Measurements from ENCODE around the gene LIN37.

LIN37 gene

DNA sequence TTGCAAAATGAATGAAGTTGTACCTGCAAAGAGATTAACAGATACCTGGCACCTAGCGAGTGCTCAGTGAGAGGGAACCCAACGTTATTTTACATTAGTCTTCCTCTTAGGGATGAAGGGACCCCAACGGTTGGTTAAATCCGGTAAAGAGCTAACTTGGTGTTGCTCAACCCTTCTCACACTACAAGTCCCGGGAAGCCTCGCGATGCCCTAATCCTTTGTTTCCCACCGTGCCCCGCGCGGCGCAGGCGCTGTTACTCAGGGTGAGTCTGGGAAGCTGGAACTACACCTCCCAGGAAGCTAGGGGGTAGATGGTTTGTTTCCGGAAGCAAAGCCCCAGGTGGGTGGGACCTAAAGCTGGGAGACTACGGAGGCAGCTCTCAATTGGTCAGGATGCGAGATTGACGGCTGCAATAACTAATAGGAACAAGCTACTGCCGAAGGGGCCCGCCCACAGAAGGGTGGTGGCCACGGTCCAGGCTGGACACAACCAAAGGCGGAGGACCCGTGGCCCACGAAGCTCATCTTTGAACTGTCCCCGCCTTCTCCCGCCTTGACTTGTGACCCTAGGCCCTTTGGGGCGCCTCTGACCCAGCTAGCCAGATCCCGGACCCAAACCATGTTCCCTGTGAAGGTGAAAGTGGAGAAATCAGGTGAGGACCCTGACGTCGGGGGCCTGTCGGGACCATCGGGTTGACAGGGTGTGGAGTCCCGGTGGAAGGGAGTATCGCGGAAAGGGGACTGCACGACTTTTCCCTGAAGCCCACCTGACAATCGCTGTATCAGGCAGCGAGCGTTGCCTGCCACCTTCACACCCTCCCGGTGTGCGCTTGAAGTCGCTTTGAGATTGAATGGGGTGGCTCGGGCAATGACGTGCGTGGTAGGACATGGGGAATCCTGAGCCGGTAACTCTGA, at the start of gene LIN37:
Gene LIN37 (plus strand): TSS at position 471 of the 915 bp plus-strand sequence. CDS start 149 bp downstream, at position 620.
- peak; percentile 97 to 98 for DNase-seq (ENCODE audit: low read depth in 2 of 2)

GRCh38 chr19:35702223-35703012, 46.0 kb upstream of the LIN37 start:
- DNase-seq (ENCODE audit: low read depth in 2 of 2), result peak; percentile 91 to 92

- no peak for DNase-seq (ENCODE audit: low read depth in 2 of 2)
Measured at GRCh38 chr19:35703343-35703742, 45.0 kb upstream of the LIN37 start.

DNA sequence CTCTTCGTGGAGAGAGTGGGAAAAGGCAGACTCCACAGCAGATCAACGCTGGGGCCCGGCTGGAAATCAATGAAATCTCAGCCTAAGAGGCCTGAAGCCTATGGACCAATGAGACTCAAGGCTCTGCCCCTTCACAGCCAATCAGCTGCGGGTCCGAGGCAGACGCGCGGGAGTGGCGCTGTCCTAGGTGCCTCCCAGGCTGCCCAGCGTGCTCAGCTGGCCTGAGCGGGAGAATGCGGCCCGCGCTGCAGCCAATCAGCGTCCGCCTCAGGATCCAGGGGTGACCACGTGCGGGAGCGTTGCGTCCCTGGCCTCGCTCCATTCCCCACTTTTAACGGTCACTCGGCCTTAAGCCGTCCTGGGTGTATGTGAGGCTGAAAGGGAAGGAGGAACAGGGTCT, 44.2 kb upstream of the LIN37 start, which contains the start of gene ZBTB32:
Gene ZBTB32 (plus strand): TSS at position 341 of the 400 bp plus-strand sequence. CDS start 10,069 bp downstream, outside the sequence.
- DNase-seq (ENCODE audit: low read depth in 2 of 2), result no peak

DNA sequence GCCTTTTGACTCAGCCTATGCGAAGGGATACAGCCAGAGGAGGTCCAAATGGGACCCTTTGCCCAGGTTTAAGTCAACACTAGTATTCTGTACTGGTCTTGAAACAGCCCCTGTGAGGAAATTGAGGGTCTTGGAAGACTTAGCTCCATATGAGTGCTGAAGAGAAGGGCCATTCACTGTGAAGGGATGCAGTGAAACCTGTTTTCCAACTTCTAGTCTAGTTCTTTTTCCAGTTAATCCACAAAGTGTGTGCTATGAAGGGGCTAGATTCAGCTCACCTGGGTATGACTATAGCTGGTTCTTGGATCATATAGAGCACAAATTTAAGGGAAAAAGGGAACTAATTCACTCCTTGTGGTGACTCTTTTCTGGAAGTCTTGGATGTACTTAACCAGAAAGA, 40.0 kb upstream of the LIN37 start:
- no peak for DNase-seq (ENCODE audit: low read depth in 2 of 2)

GRCh38 chr19:35710784-35711723, 37.3 kb upstream of the LIN37 start:
- peak; percentile 65 to 69 for DNase-seq (ENCODE audit: low read depth in 2 of 2)

DNA sequence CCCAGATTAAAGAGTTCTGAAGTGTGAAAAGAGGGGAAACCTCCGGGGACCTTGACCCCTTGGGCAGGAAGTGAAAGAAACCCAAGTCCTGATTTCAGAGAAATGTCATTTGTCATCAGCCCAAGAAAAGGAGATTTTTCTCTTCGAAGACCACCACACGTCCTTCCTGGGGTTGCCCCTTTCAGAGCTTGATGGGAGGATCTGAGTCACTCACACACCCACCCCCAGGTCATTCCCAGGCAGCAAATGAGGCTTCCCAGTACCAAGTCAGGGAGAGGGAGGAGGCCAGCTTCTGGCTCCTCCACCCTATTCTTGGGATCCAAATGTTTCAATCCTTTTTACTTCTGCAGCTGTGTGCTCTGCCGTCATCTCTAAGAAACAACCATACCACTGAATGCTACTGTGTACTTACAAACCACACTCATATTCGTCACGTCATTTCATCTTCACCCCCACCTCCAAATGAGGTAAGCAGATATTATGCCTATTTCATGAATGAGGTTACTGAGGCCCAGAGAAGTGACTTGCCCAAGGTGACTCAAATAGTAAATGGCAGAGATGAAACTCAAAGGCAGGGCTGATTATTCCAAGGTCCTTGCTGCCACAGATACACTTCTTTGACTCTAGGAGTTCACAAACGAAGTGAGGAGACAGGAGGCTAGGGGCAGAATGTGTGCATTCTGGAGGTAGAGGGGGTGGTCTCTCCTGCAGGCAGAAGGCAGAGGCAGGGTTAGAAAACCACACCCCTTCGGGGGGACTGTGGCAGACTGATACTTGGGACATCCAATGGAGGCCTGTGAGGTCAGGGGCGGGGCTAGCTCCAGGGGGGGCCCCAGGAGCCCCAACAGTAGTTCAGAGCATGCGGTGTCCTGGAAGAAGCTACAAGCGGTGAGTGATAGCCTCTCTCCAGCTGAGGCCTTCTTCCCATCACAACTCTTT, 35.5 kb upstream of the LIN37 start:
- peak; percentile 80 to 82 for DNase-seq (ENCODE audit: low read depth in 2 of 2)

- DNase-seq (ENCODE audit: low read depth in 2 of 2), result no peak
Measured at GRCh38 chr19:35713506-35713850, 34.9 kb upstream of the LIN37 start.

DNA sequence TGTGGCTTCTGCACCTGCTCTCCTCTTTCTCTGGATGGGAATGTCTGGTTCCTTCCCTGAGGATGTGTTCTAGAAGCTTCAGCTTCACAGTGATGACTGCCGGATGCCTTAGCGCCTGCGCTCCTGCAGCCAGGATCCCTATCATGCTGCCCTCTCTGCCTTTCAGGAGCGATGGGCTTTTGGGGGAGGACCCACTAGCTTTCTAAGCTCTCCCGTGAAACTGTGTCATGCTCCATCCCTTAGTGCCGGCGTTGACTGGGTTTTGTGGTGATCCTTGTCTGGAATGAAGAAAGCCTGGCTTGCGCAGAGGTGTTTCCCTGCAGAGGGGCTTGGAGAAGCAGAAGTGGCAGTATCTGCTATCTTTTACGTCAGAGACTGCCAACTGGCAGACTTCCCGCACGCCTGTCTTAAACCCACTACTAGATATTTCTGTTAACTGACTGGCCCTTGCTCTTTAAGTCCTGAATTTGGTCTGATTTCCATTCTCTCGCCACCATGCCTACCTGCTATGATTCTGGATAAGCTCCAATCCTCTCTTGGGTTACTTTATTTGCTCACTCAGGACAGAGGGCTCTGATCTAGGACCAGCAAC, 34.4 kb upstream of the LIN37 start:
- DNase-seq (ENCODE audit: low read depth in 2 of 2), result no peak

GRCh38 chr19:35714601-35715354, 33.6 kb upstream of the LIN37 start:
- DNase-seq (ENCODE audit: low read depth in 2 of 2), result no peak

GRCh38 chr19:35715355-35715809, 33.0 kb upstream of the LIN37 start:
- DNase-seq (ENCODE audit: low read depth in 2 of 2), result no peak

GRCh38 chr19:35715981-35716800, 32.2 kb upstream of the LIN37 start:
- no peak for DNase-seq (ENCODE audit: low read depth in 2 of 2)

DNA sequence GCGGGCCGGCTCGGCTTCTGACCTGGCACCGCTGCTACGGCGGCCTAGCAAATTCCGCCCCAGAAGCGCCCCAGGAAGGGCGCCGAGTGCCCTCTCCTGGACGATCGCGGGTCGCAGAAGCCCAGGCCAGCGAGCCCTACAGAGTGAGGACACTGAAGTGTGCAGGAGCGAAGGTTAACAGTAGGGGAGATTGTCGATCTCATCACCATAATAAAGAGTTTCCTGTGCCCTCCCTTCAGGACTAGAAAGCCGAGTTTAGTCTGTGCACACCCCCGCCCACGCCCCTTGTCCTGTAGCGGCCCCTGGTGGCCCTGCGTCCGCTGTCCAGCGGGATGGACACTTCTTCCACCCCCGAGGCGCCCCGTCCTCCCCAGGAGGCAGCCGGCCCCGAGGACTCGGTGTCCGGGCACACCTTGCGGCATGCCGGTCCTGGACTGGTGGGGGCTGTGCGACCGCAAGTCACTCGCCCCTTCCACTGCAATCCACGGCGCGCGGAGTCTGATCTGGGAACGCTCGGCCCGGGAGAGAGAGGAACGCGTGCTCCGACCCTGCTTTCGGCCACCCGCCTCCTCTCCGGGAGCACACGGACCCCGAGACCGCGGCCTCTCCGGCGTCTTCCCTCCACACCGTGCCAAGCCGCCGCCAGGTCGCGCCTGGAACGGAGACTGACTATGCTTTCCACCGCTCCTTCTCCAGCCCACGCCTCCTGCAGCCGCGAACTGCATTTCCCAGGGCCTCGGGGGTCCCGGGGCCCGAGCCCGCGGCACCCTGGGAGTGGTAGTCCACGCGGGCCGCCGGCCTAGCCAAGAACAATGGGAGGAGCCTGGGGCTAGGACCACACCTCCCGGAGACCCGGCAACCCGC, 31.3 kb upstream of the LIN37 start:
- DNase-seq (ENCODE audit: low read depth in 2 of 2), result peak; percentile 95 to 96

GRCh38 chr19:35717665-35718344, 30.6 kb upstream of the LIN37 start, which contains the start of gene KMT2B:
TSS of gene KMT2B (plus strand) at chr19:35718003. CDS start at chr19:35718019, 16 bp downstream.
- no peak for DNase-seq (ENCODE audit: low read depth in 2 of 2)

DNA sequence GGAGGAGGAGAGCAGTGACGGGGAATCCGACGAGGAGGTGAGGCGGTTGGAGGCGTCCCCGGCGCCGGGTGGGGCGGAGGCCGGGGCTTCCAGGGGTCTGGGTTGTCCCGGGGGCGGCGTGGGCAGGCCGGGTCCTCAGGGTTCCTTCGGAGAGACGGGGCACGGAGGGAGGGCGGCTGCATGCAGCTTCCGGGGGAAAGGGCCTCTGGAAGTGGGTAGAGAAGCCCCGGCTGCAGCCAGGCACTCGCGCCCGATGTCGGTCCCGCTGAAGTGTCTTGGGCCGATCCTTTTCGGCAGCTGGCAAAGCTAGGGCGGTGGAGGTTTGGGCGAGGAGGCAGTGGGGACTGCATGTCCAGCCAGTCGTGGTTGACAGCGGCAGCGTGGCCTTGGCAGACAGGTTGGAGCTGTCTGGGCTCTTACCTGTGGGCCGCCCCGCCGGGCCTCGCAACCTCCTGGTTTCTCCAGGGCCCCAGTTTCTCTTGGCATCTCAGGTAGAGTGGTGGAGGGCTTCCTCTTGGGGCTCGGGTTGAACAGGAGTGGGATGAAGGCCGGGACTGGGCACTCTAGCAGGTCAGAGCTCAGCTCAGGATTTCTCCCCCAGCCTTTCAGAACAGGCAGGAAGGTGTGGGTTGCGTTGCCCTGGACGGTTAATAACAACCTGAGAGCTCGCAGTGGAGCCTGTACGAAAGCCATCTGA, 29.9 kb upstream of the LIN37 start:
- DNase-seq (ENCODE audit: low read depth in 2 of 2), result peak in 1 of 2 donors; percentile 57
